Activated T-cell treated with anti-CD3 and anti-CD28 coated beads, Interleukin-2, amount 50 U/mL, for 48 hours (primary cell): ENCODE results near the gene MAML3.

Source experiments
- DNase-seq, 2 experiments: peaks; one replicate each; pipeline ENCODE4 v3.0.0-alpha.2; 2020

MAML3 gene

DNA sequence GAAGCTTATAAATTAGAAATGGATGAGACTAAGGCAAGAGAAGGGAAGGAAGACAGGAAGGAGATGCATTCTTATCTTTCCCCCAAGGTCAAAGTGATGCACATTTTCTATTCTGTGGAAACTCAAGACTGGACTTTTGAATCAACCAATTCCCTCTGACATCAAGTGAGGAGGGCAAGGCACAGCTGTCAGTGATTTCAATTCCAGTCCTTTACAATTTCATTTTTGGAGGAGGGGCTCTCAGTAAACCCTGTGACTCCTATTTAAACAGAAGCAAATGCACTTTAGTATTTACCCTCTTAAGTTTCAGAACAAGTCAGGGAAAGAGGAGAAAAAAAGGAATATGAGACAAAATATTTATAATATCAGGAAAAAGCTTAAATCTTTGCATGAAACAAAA is 354.4 kb downstream of the MAML3 start:
- no peak for DNase-seq

DNA sequence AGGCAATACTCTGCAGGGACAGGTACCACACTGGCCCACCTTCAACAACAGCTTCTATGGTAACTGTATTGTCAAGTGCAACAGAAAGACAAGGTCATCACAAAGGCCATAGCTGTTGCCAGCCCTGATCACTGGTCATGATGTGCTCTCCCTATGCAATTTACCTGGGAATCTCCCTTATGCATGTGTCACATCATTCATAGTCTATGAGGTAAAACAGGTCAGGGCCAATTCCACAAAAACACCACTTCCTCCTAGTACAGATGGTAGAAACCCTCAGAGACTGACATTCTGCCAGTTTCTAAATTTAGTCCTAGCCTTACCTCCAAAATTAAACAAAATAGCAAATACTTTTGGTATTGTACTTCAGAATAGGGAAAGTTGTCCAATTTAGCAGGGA is 355.5 kb downstream of the MAML3 start:
- DNase-seq: no peak

GRCh38 chr4:139797287-139797686 is 356.7 kb downstream of the MAML3 start:
- no peak for DNase-seq

DNA sequence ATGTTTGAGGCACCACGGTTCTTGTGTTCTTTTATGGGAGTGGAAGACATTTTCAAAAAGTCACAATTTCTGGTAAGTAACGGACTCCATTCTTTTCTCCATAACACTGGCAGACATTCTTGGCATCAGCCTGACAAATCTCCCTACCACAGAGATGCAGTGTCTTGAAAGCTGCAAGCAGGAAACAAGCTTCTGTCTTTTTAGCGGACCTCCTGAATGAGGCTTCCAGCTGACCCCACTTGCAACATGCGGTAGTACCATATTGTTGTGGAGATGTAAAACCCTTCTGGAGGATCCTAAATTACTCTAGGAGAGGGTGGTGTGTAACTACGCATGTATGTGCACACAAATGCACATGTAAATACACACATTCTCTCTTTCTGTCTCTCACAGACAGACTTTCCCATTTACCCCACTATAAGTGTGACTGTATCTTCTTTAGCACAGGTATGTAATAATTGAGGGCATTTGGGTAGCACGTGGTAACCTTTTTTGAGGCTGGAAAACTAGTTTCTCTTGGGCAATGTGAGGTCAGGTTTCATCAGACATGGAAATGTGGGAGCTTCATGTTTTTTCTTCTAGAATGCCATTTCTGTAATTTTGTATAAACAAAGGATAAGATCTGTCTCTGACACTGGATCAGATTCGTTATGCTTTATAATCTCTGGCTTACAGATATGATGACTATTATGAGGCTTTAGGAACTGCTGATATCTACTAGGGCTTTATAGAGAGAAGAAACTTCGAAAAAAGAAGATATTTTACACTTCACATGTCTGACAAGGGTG is 358.3 kb downstream of the MAML3 start:
- DNase-seq: no peak

DNA sequence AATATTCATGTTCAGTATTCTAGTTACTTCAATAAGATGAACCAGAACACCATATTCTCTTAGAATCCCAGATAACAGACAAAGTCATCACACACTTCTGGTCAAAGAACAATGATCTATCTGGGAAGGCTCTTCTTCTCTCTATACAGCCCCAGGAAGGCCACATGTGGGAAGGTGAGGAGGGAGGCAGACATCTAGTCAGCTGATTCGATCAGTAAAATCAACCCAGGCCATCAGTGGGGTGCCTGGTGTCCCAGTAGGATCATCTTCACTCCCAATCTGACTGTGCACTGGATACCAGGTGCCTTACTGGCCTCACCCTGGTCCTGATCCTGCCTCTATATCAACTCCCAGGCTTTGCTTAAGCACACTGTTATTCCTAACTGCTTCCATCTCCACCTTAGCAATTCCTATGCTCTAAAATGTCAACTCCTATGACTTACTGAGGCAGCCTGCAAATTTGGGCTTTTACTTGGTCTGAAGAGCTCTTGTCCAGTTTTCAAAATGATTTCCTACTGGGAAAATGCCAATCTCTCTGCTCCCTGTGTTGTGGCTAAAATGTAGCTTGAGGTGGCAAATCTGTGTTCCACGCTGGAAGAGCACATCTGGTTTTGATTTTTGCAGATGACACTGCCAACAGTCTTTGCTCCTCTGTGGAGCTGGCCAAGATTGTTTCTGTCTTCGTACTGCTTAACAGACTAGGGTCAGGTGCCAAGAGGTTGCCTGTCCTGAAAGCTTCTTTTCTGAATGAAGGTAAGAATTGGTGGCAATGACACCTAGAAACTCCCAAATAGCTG is 359.6 kb downstream of the MAML3 start:
- DNase-seq: no peak

GRCh38 chr4:139791681-139792080 is 362.3 kb downstream of the MAML3 start:
- DNase-seq: no peak

- no peak for DNase-seq
These were observed 363.7 kb downstream of the MAML3 start for GRCh38 chr4:139790291-139790690.

GRCh38 chr4:139789096-139789654 is 364.8 kb downstream of the MAML3 start:
- DNase-seq: no peak

DNA sequence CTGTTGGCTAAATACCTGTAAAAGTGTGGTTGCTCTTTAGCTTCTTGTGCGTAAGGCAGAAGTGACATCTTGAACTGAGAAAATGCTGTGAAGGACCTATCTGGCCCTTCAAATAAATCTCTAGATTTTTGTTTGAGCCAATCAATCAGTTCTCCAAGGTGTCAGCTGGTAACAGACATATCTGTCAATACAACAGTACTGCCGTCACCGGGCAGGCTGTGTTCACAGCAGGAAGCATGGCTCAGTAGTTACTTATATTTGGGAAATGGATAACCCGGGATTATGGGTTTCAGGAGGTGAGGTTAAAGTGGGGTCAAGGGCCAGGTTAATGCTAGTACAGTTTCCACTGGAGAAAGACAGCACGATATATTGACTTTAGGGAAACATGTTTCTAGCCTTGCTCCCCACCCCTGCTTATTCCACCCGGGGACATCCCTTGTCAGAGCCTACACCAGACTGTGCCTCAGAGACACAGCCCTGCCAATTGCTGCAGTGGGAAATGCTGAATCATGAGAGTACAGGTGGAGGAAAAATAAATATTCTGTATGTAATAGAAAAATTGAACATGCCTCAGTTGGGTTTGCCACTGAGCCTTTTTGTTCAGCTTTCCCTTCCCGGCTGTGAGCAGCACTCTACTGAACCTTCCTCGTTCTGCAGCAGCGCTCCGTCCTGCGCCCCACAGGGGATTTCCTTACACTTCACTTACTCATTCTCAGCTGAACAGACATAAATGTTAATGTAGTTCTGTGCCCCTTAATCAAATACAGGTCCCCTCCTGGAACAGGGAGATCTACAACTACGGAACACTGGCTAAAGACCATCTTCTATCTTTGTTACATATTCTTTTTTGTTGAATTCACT is 367.3 kb downstream of the MAML3 start:
- no peak for DNase-seq

DNA sequence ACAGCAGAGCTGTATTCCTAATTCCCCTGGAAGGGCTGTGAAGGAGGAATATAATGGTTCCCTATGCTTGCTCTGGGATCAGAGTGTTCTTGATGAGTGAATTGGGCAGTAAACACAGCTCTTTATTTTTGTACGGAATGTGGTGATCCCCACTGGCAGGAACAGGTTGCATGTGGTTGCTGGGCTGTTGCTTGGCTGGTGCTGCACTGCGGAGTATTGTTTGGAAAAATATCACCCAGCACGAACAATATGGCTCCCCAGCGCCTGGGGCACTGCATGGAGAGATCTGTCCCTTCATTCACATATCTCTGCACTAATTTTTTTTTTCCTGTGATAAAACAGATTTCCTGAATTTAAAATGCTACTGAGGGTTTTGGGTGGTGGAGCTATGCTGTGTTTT is 368.6 kb downstream of the MAML3 start:
- no peak for DNase-seq

DNA sequence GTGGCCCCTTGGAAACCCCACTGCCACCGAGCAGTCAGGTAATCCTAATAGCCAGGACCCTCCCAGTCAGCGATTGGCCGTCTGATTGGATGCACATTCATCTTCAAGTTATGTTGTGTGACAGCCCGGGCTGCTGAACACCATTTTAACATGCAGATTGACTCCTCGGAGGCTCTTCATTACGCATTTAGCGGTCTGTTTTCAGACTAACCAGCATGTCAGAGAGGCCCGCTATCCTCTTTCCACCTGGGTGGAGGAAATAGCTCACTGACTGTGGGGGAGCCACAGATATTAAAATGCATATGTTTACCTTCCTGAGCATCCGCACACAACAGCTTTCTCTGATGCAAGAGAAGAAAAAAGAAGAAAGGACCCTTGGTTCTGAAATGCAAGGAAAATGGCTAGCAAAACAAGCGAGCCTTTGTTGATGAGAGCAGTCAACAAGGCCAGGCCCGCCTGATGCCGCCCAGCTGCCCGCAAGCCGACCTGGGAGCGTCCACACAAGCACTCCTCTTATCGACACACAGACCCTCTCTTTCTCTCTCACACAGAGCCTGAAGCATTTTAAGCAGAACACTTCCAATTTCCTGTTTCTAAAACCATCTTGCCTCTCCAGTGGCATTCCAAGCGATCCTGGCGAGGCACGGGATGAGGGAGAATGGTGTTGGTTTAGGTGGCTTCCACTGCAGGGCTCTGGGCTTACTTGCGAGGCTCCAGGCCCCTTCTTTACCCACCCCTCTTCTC is 370.1 kb downstream of the MAML3 start:
- no peak for DNase-seq

GRCh38 chr4:139782926-139783522 is 371.0 kb downstream of the MAML3 start:
- DNase-seq: no peak

GRCh38 chr4:139781066-139781465 is 372.9 kb downstream of the MAML3 start:
- no peak for DNase-seq

GRCh38 chr4:139779691-139780090 is 374.3 kb downstream of the MAML3 start:
- DNase-seq: no peak

- DNase-seq: no peak
These were observed 376.2 kb downstream of the MAML3 start for GRCh38 chr4:139777757-139778156.

DNA sequence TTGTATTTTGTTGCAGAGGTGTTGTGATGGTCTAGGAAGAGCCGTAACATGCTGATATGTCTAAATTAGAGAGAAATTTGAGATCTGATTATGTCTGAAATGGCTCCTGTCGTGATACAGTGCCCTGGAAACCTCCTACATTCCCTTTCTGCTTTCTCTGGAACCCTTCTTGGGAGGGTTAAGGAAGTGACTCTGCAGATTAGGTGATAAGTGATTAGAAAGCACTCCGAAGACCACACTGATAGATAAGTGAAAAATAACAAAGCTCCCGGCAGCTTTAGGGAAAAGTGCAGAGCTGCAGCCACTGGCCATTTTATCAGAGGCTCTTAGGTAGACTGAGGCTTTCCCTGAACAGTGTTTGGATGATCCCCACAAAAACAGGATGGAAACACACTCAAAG is 377.7 kb downstream of the MAML3 start:
- no peak for DNase-seq

- no peak for DNase-seq
These were observed 379.1 kb downstream of the MAML3 start for GRCh38 chr4:139774759-139775487.

DNA sequence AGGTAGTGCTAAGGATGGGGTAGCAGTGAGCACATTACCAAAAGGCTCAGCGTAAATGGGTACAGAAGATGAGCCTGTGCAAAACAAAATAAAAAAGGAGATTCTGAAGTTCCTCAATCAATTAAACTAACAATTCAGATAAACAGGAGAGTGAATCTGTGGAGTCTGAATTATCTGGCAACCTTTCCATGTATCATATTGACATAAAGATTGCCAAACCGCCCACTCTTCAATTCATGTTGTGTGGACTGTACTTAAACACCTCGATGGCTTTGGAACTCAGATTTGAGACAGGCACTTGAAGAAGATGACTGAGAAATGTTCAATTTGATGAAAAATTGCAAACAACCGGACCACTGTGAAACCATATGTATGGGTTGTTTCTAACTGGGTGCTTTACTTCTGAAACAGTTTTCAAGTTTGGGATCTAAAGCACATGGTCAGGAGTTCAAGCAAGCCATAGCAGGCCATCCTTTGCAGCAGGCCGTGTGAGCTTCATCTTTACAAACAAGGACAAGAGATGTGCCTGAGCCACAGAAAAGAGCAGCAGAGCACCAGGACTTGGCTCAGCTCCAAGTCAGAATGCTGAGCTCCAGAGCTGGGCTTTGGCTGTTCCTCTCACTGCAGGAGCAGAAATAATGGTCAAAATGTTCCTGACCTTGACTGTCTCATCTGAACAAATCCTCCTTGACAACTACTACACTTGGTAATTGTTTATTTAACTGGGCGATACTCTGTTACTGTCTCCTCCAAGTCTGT is 380.2 kb downstream of the MAML3 start:
- DNase-seq: no peak

- no peak for DNase-seq
These were observed 383.6 kb downstream of the MAML3 start for GRCh38 chr4:139770361-139770760.

DNA sequence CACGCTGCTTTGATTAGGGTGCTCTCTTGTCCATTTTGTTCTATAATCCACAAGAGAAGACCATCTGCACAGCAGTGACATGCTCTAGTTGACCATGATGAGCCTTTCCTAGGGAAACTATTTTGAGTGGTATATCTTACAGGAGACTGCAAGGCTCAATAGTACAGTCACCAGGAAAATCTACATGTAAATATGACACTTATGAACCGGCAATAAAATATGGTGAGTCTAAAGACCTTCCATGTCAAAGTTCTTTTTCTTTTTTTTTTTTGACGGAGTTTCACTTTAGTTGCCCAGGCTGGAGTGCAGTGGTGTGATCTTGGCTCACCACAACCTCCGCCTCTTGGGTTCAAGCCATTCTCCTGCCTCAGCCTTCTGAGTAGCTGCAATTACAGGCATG is 384.6 kb downstream of the MAML3 start:
- DNase-seq: no peak
